Activated CD8-positive, alpha-beta memory T cell treated with anti-CD3 and anti-CD28 coated beads for 4 hours (primary cell): ENCODE results near the gene EPB42.
"Not testable (repeated sequence)": the region's sequence is repeated elsewhere in the genome, so short reads cannot be mapped to it uniquely, and the experiment has no call there.

Experiments used
- DNase-seq, 2 donors: peaks; one replicate each; pipeline ENCODE4 v3.0.0-alpha.2; 2020; ENCODE audit warnings: low read depth in 2 of 2

EPB42 gene

GRCh38 chr15:43212299-43212698 is 8.5 kb downstream of the EPB42 start:
- DNase-seq, result no peak

- DNase-seq, result no peak
These were observed 9.5 kb downstream of the EPB42 start for GRCh38 chr15:43211224-43211735.

GRCh38 chr15:43210807-43211206 is 10.0 kb downstream of the EPB42 start:
- DNase-seq, result no peak

GRCh38 chr15:43210172-43210745 is 10.6 kb downstream of the EPB42 start:
- DNase-seq, result no peak

GRCh38 chr15:43209059-43209824 is 11.6 kb downstream of the EPB42 start:
- no peak for DNase-seq

GRCh38 chr15:43208052-43209002 is 12.5 kb downstream of the EPB42 start:
- DNase-seq, result no peak

GRCh38 chr15:43207024-43207423 is 13.8 kb downstream of the EPB42 start:
- no peak for DNase-seq

GRCh38 chr15:43206054-43206453 is 14.8 kb downstream of the EPB42 start:
- no peak for DNase-seq

- no peak for DNase-seq
These were observed 16.6 kb downstream of the EPB42 start for GRCh38 chr15:43204016-43204901.

- no peak for DNase-seq
These were observed 20.8 kb downstream of the EPB42 start for GRCh38 chr15:43199945-43200488.

- DNase-seq, result no peak
These were observed 21.8 kb downstream of the EPB42 start for GRCh38 chr15:43198992-43199391.

- DNase-seq, result not testable (repeated sequence)
These were observed 22.3 kb downstream of the EPB42 start for GRCh38 chr15:43198556-43198955.

- DNase-seq, result not testable (repeated sequence)
These were observed 23.0 kb downstream of the EPB42 start for GRCh38 chr15:43197773-43198172.

- no peak for DNase-seq
These were observed 23.9 kb downstream of the EPB42 start for GRCh38 chr15:43196760-43197548.

- no peak for DNase-seq
These were observed 26.0 kb downstream of the EPB42 start for GRCh38 chr15:43194795-43195194.

- no peak for DNase-seq
These were observed 27.1 kb downstream of the EPB42 start for GRCh38 chr15:43193710-43194109.

GRCh38 chr15:43190178-43190577 is 30.6 kb downstream of the EPB42 start:
- no peak for DNase-seq

- DNase-seq, result no peak
These were observed 31.5 kb downstream of the EPB42 start for GRCh38 chr15:43189296-43189695.

- DNase-seq, result no peak
These were observed 33.2 kb downstream of the EPB42 start for GRCh38 chr15:43187544-43188155.

- DNase-seq, result no peak
These were observed 34.8 kb downstream of the EPB42 start for GRCh38 chr15:43186003-43186353.
